Suprapubic skin (tissue), 4 donors: ENCODE data around the gene DDX41. TPM values are rescaled to one million over a fixed set of nuclear protein-coding genes. Genes with fewer than 3 reads are reported as not detected.
"Not testable (repeated sequence)": the region's sequence is repeated elsewhere in the genome, so short reads cannot be mapped to it uniquely, and the experiment has no call there.

ENCODE experiments used
- DNase-seq, 2 donors: peaks; one replicate each; pipeline ENCODE4 v3.0.0-alpha.2; 2019; ENCODE audit warnings: low spot score in 2 of 2
- H3K27ac ChIP-seq: fragments of 200-600 bp; sonication (generic); one replicate; pipeline ENCODE4 v1.5.1; 2019
- H3K27me3 ChIP-seq: fragments of 200-600 bp; sonication (generic); one replicate; pipeline ENCODE4 v1.5.1; 2019
- H3K36me3 ChIP-seq: fragments of 200-600 bp; sonication (generic); one replicate; pipeline ENCODE4 v1.5.1; 2019
- H3K4me1 ChIP-seq: fragments of 200-600 bp; sonication (generic); one replicate; pipeline ENCODE4 v1.5.1; 2019
- H3K4me3 ChIP-seq: fragments of 200-600 bp; sonication (generic); one replicate; pipeline ENCODE4 v1.5.1; 2019; ENCODE audit warnings: mild to moderate bottlenecking
- H3K9me3 ChIP-seq: fragments of 200-600 bp; sonication (generic); one replicate; pipeline ENCODE4 v1.5.1; 2019
- CTCF ChIP-seq, 2 donors: fragments of 200-600 bp in 1 of 2; fragments of 450-650 bp in 1 of 2; sonication (generic) in 1 of 2; IDR thresholded peaks; one replicate each; pipeline ENCODE4 v1.5.1; 2016 to 2019; ENCODE audit warnings: antibody characterized with exemption in 2 of 2, mild to moderate bottlenecking in 1 of 2, moderate library complexity in 1 of 2
- EP300 ChIP-seq: sonication (generic); formaldehyde crosslinking; IDR thresholded peaks from one replicate; pipeline ENCODE4 v1.6.1; 2017; ENCODE audit warnings: antibody characterized with exemption
- POLR2A ChIP-seq, 2 donors: fragments of 450-650 bp; IDR thresholded peaks; one replicate each; pipeline ENCODE4 v1.6.1; 2017; ENCODE audit warnings: antibody characterized with exemption in 2 of 2, mild to moderate bottlenecking in 2 of 2, moderate library complexity in 2 of 2
- POLR2AphosphoS5 ChIP-seq, 3 donors: sonication (generic); formaldehyde crosslinking; IDR thresholded peaks; one replicate each; pipeline ENCODE4 v1.6.1; 2017; ENCODE audit warnings: antibody characterized with exemption in 3 of 3
- WGBS: methylation state at CpG from one replicate; pipeline ENCODE4 v1.1.5; 2018; 5-methylcytosine and 5-hydroxymethylcytosine counted together
- total RNA-seq, 4 donors: library from RNA; depleted of rRNA; stranded (reverse); fragments of >200 nt; gene quantifications; one replicate each; pipeline ENCODE4 v1.1.0, GENCODE V29; 2016

The DDX41 gene
- total RNA-seq, 4 donors from 2014 or later: 83.8 to 148 (median 103) TPM

- Histone ChIP-seq H3K4me1 (peaks cover 27% of the 10 kb centered on the region), H3K27ac (no peak overlapping the region)
- 81% methylated on average over 15 of the region's 15 CpGs for WGBS
Measured at GRCh38 chr5:177490311-177490991, 26.3 kb downstream of the DDX41 start.

GRCh38 chr5:177489119-177489716 lies 27.5 kb downstream of the DDX41 start:
- TF ChIP-seq POLR2A (IDR thresholded peaks at IDR 0.05): no peak
- no peak for TF ChIP-seq POLR2AphosphoS5 (IDR thresholded peaks at IDR 0.05)
- TF ChIP-seq CTCF (IDR thresholded peaks at IDR 0.05): no peak
- no peak for TF ChIP-seq EP300
- H3K27ac ChIP-seq: no peak overlapping the region

More at GRCh38 chr5:177490311-177490991, 26.3 kb downstream of the DDX41 start:
- H3K4me3 ChIP-seq: no peak overlapping the region
- H3K36me3 ChIP-seq: peaks cover 64% of the 10 kb centered on the region
- H3K9me3 ChIP-seq: no peaks in the 10 kb centered on the region
- DNase-seq: no peak
- H3K27me3 ChIP-seq: no peaks in the 10 kb centered on the region
- TF ChIP-seq CTCF (IDR thresholded peaks at IDR 0.05) (no peak), EP300 (no peak), POLR2A (IDR thresholded peaks at IDR 0.05) (no peak), POLR2AphosphoS5 (IDR thresholded peaks at IDR 0.05) (no peak)

GRCh38 chr5:177487975-177488374 lies 28.8 kb downstream of the DDX41 start:
- WGBS: 90% methylated on average over 9 of the region's 15 CpGs
- Histone ChIP-seq H3K9me3 (no peaks in the 10 kb centered on the region), H3K27ac (no peak overlapping the region), H3K27me3 (no peaks in the 10 kb centered on the region), H3K36me3 (peaks cover 69% of the 10 kb centered on the region), H3K4me3 (no peak overlapping the region), H3K4me1 (peaks cover 2% of the 10 kb centered on the region)
- no peak for DNase-seq
- TF ChIP-seq EP300: no peak

More at GRCh38 chr5:177489119-177489716, 27.5 kb downstream of the DDX41 start:
- no peaks in the 10 kb centered on the region for H3K27me3 ChIP-seq
- WGBS: 95% methylated on average over 4 of the region's 26 CpGs
- DNase-seq: no peak
- H3K4me3 ChIP-seq: no peak overlapping the region
- H3K4me1 ChIP-seq: peaks cover 14% of the 10 kb centered on the region
- peaks cover 69% of the 10 kb centered on the region for H3K36me3 ChIP-seq
- H3K9me3 ChIP-seq: no peaks in the 10 kb centered on the region

- WGBS: 93% methylated on average over 8 of the region's 8 CpGs
Measured at GRCh38 chr5:177487144-177487543, 29.6 kb downstream of the DDX41 start.

GRCh38 chr5:177486256-177486655 lies 30.5 kb downstream of the DDX41 start:
- H3K4me3 ChIP-seq: no peak overlapping the region
- 100% methylated on average over 3 of the region's 3 CpGs for WGBS
- TF ChIP-seq POLR2AphosphoS5 (IDR thresholded peaks at IDR 0.05) (no peak), EP300 (no peak), POLR2A (IDR thresholded peaks at IDR 0.05) (no peak), CTCF (IDR thresholded peaks at IDR 0.05) (no peak)
- H3K36me3 ChIP-seq: peaks cover 56% of the 10 kb centered on the region
- H3K4me1 ChIP-seq: no peaks in the 10 kb centered on the region
- no peaks in the 10 kb centered on the region for H3K9me3 ChIP-seq
- no peak overlapping the region for H3K27ac ChIP-seq
- no peak for DNase-seq
- no peaks in the 10 kb centered on the region for H3K27me3 ChIP-seq

More at GRCh38 chr5:177487144-177487543, 29.6 kb downstream of the DDX41 start:
- Histone ChIP-seq H3K36me3 (peaks cover 65% of the 10 kb centered on the region), H3K4me3 (no peak overlapping the region), H3K27ac (no peak overlapping the region), H3K27me3 (no peaks in the 10 kb centered on the region), H3K4me1 (no peaks in the 10 kb centered on the region), H3K9me3 (no peaks in the 10 kb centered on the region)
- DNase-seq: no peak
- TF ChIP-seq POLR2AphosphoS5 (IDR thresholded peaks at IDR 0.05): no peak
- no peak for TF ChIP-seq CTCF (IDR thresholded peaks at IDR 0.05)
- TF ChIP-seq POLR2A (IDR thresholded peaks at IDR 0.05): no peak
- no peak for TF ChIP-seq EP300

- not testable (repeated sequence) for H3K4me1 ChIP-seq, H3K27me3 ChIP-seq, DNase-seq, H3K4me3 ChIP-seq, H3K9me3 ChIP-seq, H3K27ac ChIP-seq
- 100% methylated on average over 3 of the region's 3 CpGs for WGBS
- H3K36me3 ChIP-seq: peaks cover 51% of the 10 kb centered on the region
Measured at GRCh38 chr5:177485753-177486152, 31.0 kb downstream of the DDX41 start.
